ENCODE results near the gene KMT2E.

DNA sequence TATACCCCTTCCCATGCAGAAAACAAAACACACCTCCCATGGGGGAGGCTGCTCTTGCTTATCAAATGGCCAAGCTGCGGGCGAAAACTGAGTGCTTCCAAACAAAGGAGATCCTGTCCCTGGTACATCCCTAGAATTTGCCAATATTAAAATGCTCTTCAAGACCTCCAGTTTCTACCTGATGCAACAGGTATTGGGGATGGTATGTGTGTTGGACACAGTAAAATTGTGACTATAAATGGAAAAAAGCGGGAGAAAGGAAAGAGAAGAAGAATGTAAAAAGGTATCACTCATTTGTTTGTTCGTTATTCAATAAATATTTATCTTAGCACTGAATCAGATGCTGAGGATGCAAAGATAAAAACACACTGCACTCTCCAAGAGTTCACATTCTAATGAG, 123.9 kb downstream of the KMT2E start:
- TF ChIP-seq CTCF (IDR thresholded peaks at IDR 0.05) = no peak
- no peak for TF ChIP-seq POLR2A (IDR thresholded peaks at IDR 0.05)

Measured in testis (tissue), 2 donors.